Left lung (tissue), 10 donors: ENCODE results near the gene PRIM1. TPM values are rescaled to one million over a fixed set of nuclear protein-coding genes. Genes with fewer than 3 reads are reported as not detected.
A peak's percentile ranks its signal among the peaks of the same experiment; 100 is the strongest.

Experiments used
- ATAC-seq: fragments of 200-7000 bp; cut with Tn5 transposase; one replicate; pipeline ENCODE4 v1.9.1; 2020; ENCODE audit warnings: moderate library complexity
- DNase-seq, 4 donors: peaks; one replicate each; pipeline ENCODE4 v3.0.0-alpha.2; 2013 to 2020
- H3K27ac ChIP-seq, 2 donors: fragments of 200-600 bp; sonication (generic) in 1 of 2; one replicate each; pipeline versions ENCODE4 v1.5.0 to v1.8.0; 2020 to 2021
- H3K27me3 ChIP-seq, 2 donors: fragments of 200-600 bp; sonication (generic) in 1 of 2; one replicate each; pipeline versions ENCODE4 v1.5.0 to v1.8.0; 2020 to 2021
- H3K36me3 ChIP-seq, 2 donors: fragments of 200-600 bp; sonication (generic) in 1 of 2; one replicate each; pipeline versions ENCODE4 v1.5.0 to v1.8.0; 2020 to 2021
- H3K4me1 ChIP-seq, 2 donors: fragments of 200-600 bp; one replicate each; pipeline ENCODE4 v1.8.0; 2021
- H3K4me3 ChIP-seq, 2 donors: fragments of 200-600 bp; sonication (generic) in 1 of 2; one replicate each; pipeline versions ENCODE4 v1.5.0 to v1.8.0; 2020 to 2021; ENCODE audit warnings: mild to moderate bottlenecking in 1 of 2
- H3K9me3 ChIP-seq, 2 donors: fragments of 200-600 bp; sonication (generic) in 1 of 2; one replicate each; pipeline versions ENCODE4 v1.5.0 to v1.8.0; 2020 to 2021
- CTCF ChIP-seq, 2 donors: fragments of 200-600 bp; sonication (generic) in 1 of 2; IDR thresholded peaks; one replicate each; pipeline versions ENCODE4 v1.5.0 to v1.8.0; 2021; ENCODE audit warnings: antibody characterized with exemption in 2 of 2
- intact Hi-C, 2 donors: fragments of 100-400 bp; cut with DNase I; formaldehyde crosslinking; loops; one replicate each; pipeline versions ENCODE4 v1.11.2 to v1.14.2; 2022
- polyA plus RNA-seq, 6 donors: library from polyadenylated mRNA; unstranded; fragments of 120-200 nt; gene quantifications; one replicate each; pipeline ENCODE4 v1.2.1, GENCODE V29; 2013; ENCODE audit not compliant: insufficient read length in 6 of 6
- total RNA-seq, 2 donors: library from RNA; stranded (reverse); fragmentation: NEBNext Ultra II Directional; extraction: Animal tissue kit (Norgen Biotek cat#: 25700); gene quantifications; one replicate each; pipeline ENCODE4 v1.2.1, GENCODE V29; 2021
- donor health status: DM: no; HTN: yes; CAD: no.
- donor health status: DM: no; HTN: no; CAD: no.

Gene PRIM1
- total and polyA plus RNA-seq, 8 donors, result 7.2 to 28.5 (median 20.8) TPM

DNA sequence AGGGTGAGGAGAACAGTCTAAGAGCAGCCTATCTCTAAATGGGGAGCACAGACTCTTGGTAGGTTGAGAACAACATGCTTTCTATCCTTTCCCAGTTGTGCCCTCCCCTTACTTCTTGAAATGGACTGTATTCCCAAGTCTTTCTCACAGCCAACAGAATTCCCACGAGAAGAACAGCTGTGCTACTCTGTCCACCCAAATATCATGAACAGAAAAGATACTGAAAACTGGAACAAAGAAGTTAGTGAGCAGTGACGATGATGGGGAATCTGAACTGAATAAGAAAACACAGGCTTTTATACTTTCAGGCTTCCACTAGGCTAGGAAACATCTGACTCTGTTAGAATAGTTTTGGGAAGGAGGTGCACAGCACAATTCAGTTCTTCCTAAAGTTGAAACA, 30.4 kb downstream of the PRIM1 start:
- intact Hi-C loops, result no loop called here
- H3K4me3 ChIP-seq, result peak overlapping the region in 1 of 2 donors; percentile 71
- H3K4me1 ChIP-seq, result peaks cover 17 to 74% of the 10 kb centered on the region in 2 donors
- H3K27ac ChIP-seq, result peak overlapping the region in 1 of 2 donors; percentile 83
- H3K9me3 ChIP-seq, result no peaks in the 10 kb centered on the region
- DNase-seq (no peak), ATAC-seq (no peak)
- no peaks in the 10 kb centered on the region for H3K27me3 ChIP-seq
- no peak for TF ChIP-seq CTCF (IDR thresholded peaks at IDR 0.05)
- H3K36me3 ChIP-seq, result peaks cover 0 to 36% of the 10 kb centered on the region in 2 donors

GRCh38 chr12:56721216-56721615, 30.9 kb downstream of the PRIM1 start:
- Histone ChIP-seq H3K4me3 (peak overlapping the region in 1 of 2 donors; percentile 71), H3K27ac (peak overlapping the region in 1 of 2 donors; percentile 83), H3K4me1 (peaks cover 17 to 78% of the 10 kb centered on the region in 2 donors), H3K27me3 (no peaks in the 10 kb centered on the region), H3K36me3 (peaks cover 0 to 40% of the 10 kb centered on the region in 2 donors), H3K9me3 (no peaks in the 10 kb centered on the region)
- intact Hi-C loops, result no loop called here
- ATAC-seq (no peak), DNase-seq (no peak)
- no peak for TF ChIP-seq CTCF (IDR thresholded peaks at IDR 0.05)

DNA sequence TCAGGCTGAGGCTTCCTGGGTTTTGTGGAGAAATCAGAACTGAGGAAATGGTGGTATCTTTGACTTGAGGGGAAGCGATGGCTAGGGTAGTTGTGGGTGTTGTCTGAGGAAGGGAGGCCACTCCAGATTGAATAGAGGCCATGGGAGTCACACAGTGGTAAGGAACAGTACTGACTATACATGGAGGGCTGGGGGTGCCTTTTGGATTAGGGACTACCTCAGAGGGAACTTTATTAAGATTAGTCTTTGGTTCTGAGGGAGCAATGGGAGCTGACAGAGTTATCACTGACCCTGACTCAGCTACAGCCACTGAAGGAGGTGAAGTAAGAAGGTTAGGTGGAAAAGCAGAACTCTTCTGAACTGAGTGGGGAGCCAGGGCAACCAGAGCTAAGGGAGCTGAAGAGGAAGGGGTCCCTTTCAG, 31.4 kb downstream of the PRIM1 start:
- no peak for DNase-seq
- peaks cover 0 to 44% of the 10 kb centered on the region in 2 donors for H3K36me3 ChIP-seq
- peaks cover 17 to 77% of the 10 kb centered on the region in 2 donors for H3K4me1 ChIP-seq
- no peaks in the 10 kb centered on the region for H3K9me3 ChIP-seq
- no peak for TF ChIP-seq CTCF (IDR thresholded peaks at IDR 0.05)
- no peak for ATAC-seq
- peak overlapping the region in 1 of 2 donors; percentile 83 for H3K27ac ChIP-seq
- peak overlapping the region in 1 of 2 donors; percentile 71 for H3K4me3 ChIP-seq
- H3K27me3 ChIP-seq, result no peaks in the 10 kb centered on the region
- intact Hi-C loops, result no loop called here

GRCh38 chr12:56719056-56719455, 33.1 kb downstream of the PRIM1 start:
- DNase-seq, result no peak
- no peak for TF ChIP-seq CTCF (IDR thresholded peaks at IDR 0.05)
- no peaks in the 10 kb centered on the region for H3K9me3 ChIP-seq
- H3K4me3 ChIP-seq, result no peak overlapping the region
- intact Hi-C loops, result no loop called here
- H3K27ac ChIP-seq, result no peak overlapping the region
- H3K27me3 ChIP-seq, result no peaks in the 10 kb centered on the region
- ATAC-seq, result no peak
- peaks cover 17 to 84% of the 10 kb centered on the region in 2 donors for H3K4me1 ChIP-seq
- peaks cover 4 to 61% of the 10 kb centered on the region in 2 donors for H3K36me3 ChIP-seq

- intact Hi-C loops, result no loop called here
- no peak overlapping the region for H3K4me3 ChIP-seq
- no peak overlapping the region for H3K27ac ChIP-seq
- ATAC-seq (no peak), DNase-seq (peak in 1 of 4 donors; percentile 2)
- H3K27me3 ChIP-seq, result no peaks in the 10 kb centered on the region
- peaks cover 17 to 84% of the 10 kb centered on the region in 2 donors for H3K4me1 ChIP-seq
- H3K36me3 ChIP-seq, result peaks cover 9 to 65% of the 10 kb centered on the region in 2 donors
- TF ChIP-seq CTCF (IDR thresholded peaks at IDR 0.05), result no peak
- H3K9me3 ChIP-seq, result no peaks in the 10 kb centered on the region
These were observed 33.5 kb downstream of the PRIM1 start for GRCh38 chr12:56718636-56719035.
